SK-N-SH treated with all-trans-retinoic acid at 6 μM for 48 hours (cell line): ENCODE results near the gene CYP1B1.

Experiments used
- RARB ChIP-seq: fragments of 250-450 bp; sonication (Bioruptor Pico); IDR thresholded peaks from 2 replicates; pipeline ENCODE4 v1.8.0; 2021; ENCODE audit warnings: mild to moderate bottlenecking, moderate library complexity
- TOX ChIP-seq: fragments of 250-450 bp; sonication (Bioruptor Pico); IDR thresholded peaks from 2 replicates; pipeline ENCODE4 v1.8.0; 2021; ENCODE audit warnings: mild to moderate bottlenecking, moderate library complexity, borderline replicate concordance
- ZC3H10 ChIP-seq: fragments of 250-450 bp; sonication (Bioruptor Pico); IDR thresholded peaks from 2 replicates; pipeline ENCODE4 v1.5.1; 2021; ENCODE audit warnings: mild to moderate bottlenecking, moderate library complexity
- ZNF70 ChIP-seq: fragments of 450-650 bp; formaldehyde crosslinking; IDR thresholded peaks from 2 replicates; pipeline ENCODE4 v1.5.0; 2020; ENCODE audit warnings: mild to moderate bottlenecking, moderate library complexity
- TF ChIP-seq, protein P1 (sequence below): fragments of 250-450 bp; sonication (Bioruptor Pico); IDR thresholded peaks from 2 replicates; pipeline ENCODE4 v1.5.0; 2020; ENCODE audit warnings: mild to moderate bottlenecking, moderate library complexity

DNA sequence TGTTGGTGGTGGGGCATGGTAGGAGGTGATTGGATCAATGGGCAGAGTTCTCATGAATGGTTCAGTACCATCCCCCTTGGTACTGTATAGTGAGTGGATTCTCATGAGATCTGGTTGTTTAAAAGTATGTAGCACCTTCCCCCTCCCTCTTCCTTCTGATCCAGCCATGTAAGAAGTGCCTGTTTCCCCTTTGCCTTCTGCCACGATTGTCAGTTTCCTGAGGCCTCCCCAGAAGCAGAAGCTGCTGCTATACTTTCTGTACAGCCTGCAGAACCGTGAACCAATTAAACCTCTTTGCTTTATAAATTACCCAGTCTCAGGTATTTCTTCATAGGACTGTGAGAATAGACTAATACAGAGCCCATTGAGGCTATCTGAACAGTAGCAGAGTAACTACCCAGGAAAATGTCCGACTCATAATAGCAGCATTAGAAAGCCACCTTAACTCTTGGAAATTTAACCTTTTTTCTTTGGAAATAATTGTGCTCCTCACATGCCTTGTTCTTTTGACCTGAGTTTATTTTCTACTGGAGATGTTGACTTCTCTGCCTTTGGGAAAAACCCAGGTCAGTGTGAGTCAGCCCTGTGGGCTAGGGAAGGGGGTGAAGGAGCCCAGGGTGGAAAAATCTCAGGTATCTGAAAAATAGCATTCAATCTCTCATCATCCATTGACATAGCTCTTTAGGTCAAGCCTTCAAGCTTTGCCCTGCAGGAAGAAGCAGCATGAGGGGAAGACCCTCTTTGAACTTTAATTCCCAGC is 18.1 kb downstream of the CYP1B1 start:
- TF ChIP-seq TOX (no peak), ZNF70 (CRISPR knock-in tag) (no peak), ZC3H10 (CRISPR knock-in tag) (no peak), RARB (CRISPR knock-in tag) (no peak)
- TF ChIP-seq, protein P1, sequence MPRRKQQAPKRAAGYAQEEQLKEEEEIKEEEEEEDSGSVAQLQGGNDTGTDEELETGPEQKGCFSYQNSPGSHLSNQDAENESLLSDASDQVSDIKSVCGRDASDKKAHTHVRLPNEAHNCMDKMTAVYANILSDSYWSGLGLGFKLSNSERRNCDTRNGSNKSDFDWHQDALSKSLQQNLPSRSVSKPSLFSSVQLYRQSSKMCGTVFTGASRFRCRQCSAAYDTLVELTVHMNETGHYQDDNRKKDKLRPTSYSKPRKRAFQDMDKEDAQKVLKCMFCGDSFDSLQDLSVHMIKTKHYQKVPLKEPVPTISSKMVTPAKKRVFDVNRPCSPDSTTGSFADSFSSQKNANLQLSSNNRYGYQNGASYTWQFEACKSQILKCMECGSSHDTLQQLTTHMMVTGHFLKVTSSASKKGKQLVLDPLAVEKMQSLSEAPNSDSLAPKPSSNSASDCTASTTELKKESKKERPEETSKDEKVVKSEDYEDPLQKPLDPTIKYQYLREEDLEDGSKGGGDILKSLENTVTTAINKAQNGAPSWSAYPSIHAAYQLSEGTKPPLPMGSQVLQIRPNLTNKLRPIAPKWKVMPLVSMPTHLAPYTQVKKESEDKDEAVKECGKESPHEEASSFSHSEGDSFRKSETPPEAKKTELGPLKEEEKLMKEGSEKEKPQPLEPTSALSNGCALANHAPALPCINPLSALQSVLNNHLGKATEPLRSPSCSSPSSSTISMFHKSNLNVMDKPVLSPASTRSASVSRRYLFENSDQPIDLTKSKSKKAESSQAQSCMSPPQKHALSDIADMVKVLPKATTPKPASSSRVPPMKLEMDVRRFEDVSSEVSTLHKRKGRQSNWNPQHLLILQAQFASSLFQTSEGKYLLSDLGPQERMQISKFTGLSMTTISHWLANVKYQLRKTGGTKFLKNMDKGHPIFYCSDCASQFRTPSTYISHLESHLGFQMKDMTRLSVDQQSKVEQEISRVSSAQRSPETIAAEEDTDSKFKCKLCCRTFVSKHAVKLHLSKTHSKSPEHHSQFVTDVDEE (CRISPR knock-in tag), result no peak
